GM18909 (cell line): Measurements from ENCODE around the gene PLXNB3.
"Not testable (repeated sequence)": the region's sequence is repeated elsewhere in the genome, so short reads cannot be mapped to it uniquely, and the experiment has no call there.

Experiments
- ATAC-seq: cut with Tn5 transposase; IDR thresholded peaks from one replicate; pipeline ENCODE4 v1.9.1; 2021; ENCODE audit warnings: mild to moderate bottlenecking; ENCODE audit not compliant: unreplicated experiment, poor library complexity

Gene PLXNB3

DNA sequence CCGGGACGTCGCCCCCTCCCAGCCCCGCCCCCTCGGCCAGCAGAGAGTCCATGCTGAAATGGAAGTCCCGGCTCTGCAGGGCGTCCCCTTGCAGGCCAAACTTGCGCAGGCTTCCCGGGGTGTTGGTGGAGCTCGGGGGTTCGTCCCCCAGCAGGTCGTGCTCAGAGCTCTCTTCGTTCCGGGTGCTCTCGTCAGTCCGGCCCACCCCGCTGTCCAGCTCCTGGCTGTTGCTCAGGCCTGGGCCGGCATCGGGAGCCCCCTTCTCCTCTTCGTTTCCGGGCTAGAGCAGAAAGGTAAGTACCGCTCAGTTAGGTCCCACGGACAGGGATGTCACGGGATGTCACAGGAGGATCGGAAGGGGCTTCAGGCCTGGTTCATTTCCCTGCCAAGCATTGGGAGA is 40.6 kb downstream of the PLXNB3 start:
- ATAC-seq = no peak

DNA sequence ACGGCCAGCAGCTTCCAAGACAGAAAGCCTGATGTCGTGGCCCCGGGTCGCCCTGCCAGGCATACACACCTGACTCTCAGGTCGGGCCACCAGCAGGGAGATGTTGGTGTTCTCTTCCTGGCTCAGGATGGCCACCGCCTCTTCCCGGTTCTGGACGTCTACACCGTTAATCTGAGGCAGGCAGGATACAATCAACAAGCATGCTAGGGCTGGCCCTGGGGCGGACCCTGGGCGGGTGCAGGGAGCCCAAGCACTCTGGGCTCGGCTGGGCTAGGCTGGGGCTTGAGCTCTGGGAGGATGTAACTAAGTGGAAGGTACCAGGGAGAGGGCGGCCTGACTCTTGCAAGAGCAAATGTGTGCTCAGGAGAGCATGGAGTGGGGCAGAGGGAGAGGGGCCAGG is 41.4 kb downstream of the PLXNB3 start:
- no peak for ATAC-seq

- no peak for ATAC-seq
Measured at GRCh38 chrX:153806999-153807575, 43.0 kb downstream of the PLXNB3 start.

- ATAC-seq = no peak
Measured at GRCh38 chrX:153807976-153808375, 43.9 kb downstream of the PLXNB3 start.

- ATAC-seq = no peak
Measured at GRCh38 chrX:153812220-153812619, 48.2 kb downstream of the PLXNB3 start.

DNA sequence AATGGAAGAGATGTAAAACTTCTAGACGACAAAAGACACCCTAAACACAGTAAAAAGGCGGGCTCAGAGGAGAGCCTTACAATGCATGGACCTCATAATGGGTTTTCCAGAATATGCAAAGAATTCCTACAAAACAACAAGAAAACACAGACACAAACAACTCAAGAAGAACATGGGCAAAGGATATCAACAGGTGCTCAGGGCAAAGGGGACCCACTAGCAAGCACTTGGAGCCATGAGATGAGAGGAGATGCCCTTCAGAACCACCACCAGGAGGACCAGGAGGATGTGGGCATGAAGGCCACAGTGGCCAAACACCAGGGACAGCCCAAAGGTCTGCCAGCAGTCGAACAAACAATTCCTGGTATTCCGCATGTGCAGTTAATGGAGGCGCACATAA is 49.1 kb downstream of the PLXNB3 start:
- no peak for ATAC-seq

DNA sequence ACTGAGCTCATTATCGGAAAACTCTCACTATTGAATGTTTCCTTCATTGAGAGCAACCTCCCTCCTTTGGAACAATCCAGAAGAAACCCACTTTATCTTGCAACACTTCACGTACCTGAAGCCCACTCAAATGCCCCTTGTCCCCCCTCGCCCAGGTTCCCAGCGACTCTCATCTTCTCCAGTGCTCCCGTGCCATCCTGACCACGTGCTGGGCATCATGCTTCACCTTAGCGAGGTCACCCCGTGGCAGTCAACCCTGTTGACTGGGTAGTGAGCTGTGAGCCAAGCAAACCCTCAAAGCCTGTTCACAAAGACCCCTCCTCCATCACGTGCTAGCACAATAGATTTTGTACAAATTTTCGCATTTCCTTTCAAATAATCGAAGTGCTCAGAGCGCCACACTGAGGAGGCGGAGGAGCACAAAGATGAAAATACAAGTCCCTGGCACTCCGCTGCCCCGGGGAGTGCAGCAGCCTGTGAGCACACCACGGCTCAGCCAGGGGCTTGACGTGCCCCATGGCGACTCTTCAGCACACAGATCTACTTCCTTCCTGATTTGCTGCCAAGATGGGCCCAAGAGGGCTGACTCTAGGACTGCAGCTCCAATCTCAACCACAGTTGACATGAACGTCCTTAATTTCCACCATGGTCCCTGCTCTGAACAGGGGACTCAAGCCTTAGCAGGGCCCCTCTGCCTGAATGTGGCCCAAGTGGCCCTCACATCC is 50.7 kb downstream of the PLXNB3 start:
- no peak for ATAC-seq

GRCh38 chrX:153816831-153817690 is 53.0 kb downstream of the PLXNB3 start:
- no peak for ATAC-seq

GRCh38 chrX:153818064-153818463 is 54.0 kb downstream of the PLXNB3 start:
- not testable (repeated sequence) for ATAC-seq

DNA sequence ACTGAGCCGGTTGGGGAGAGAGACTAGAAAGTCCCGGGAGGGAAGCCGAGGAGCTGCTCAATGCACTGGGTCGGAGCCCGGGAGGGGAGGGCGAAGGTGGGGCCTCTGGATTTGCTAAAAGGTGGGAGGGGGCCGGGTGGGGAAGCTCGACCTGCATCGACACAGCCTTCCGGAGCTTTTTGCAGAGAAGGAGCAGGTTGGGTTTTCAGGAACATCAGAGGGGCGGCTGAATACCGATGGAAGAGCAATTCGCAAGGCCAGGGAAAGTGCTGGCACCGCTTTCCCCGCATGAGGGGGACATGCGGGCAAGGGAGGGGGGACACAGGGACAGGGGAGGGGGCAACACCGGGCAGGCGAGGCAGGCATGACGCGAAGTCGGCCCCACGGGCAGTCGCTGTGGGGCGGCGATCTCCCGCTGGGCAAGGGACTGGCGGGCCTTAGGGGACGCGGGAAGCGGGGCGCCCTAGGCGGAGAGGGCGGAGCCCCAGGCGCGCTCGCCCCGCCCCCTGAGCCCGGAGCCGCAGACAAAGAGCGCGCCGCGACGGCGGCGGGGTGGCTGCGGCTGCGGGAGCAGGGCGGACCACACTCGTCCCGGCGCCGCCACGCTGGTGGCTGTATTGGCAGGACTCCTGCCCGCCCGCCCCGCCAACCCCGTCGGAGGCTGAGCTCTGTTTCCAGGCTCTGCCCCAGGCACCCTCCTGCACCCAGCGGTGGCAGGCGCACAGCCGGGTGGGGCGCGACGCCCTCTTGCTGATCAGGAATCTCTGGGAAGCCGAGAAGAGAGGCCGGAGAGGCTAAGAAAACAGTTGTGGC is 54.7 kb downstream of the PLXNB3 start:
- no peak for ATAC-seq

DNA sequence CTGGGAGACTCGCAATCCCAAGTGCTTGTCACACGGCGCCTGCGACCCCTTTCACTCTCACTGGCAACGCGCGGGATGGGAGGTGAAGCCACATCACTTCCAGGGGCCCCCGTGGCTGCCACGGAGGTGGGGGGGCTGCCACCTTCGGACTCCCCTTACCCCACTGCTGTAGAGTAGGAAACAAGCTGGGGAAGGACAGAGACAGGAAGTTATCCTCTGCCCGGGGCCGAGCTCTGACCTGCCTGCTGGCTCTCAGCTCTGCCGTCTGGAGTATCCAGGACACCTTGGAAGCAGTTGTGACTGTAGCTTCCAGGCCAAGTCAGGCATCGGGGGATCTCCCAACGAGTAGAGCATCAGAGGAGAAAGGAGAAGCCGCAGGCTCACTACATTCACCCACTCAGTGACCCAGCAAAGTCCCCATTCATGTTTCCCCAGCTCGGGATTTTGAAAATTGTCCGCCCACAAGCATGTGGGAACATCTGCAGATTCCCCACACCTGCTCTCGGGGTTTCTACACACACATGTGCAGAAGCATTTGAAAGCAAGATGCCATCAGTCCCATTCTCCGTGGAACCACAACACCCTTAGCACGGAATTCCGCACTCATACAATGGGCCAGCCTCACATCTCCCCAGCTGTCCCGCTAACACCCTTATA is 55.5 kb downstream of the PLXNB3 start:
- no peak for ATAC-seq

DNA sequence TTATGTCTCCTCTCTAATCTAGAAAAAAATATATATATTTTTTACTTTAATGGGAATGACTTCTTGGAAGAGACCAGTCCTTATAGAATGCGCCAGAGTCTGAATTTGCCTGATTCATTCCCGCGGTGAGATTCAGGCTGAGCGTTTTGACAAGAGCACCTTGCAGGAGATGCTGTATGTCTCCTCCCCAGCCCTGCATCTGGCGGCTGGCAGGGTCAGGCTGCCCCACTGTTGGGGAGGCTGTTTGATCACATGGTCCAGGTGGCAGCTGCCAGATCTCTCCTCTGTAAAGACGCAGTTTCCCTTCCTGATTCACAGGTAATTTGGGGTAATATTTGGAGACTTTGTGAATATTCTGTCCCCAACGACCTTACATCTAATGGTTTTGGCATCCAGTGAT is 56.6 kb downstream of the PLXNB3 start:
- no peak for ATAC-seq

- no peak for ATAC-seq
Measured at GRCh38 chrX:153821066-153821465, 57.0 kb downstream of the PLXNB3 start.

GRCh38 chrX:153824348-153824747 is 60.3 kb downstream of the PLXNB3 start:
- ATAC-seq = no peak

- ATAC-seq = no peak
Measured at GRCh38 chrX:153825042-153825441, 61.0 kb downstream of the PLXNB3 start.
